ENCODE data around the gene PPFIBP1.

The PPFIBP1 gene

DNA sequence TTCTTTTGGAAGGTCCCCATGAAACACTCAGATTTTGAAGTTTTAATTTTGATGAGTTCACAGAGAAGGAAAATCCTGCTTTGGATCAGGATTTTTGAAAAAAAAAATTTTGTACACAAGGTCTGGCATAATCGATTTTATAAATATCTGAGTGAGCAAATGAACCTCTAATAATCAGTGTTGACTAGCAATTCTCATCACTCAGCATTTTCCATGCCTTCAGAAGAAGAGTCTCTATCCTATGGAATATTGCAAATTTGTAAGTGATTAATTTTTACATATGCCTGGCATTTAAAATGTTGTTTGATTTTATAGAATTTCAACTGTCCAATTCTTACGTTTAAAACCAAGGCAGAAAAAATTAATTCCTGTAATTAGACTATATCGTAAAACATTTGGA, 141.7 kb downstream of the PPFIBP1 start:
- no peak for DNase-seq (ENCODE audit: low read depth in 2 of 2)

GRCh38 chr12:27666510-27666909, 142.5 kb downstream of the PPFIBP1 start:
- no peak for DNase-seq (ENCODE audit: low read depth in 2 of 2)

GRCh38 chr12:27667540-27667939, 143.5 kb downstream of the PPFIBP1 start:
- no peak for DNase-seq (ENCODE audit: low read depth in 2 of 2)

GRCh38 chr12:27672051-27672450, 148.0 kb downstream of the PPFIBP1 start:
- DNase-seq (ENCODE audit: low read depth in 2 of 2): no peak

DNA sequence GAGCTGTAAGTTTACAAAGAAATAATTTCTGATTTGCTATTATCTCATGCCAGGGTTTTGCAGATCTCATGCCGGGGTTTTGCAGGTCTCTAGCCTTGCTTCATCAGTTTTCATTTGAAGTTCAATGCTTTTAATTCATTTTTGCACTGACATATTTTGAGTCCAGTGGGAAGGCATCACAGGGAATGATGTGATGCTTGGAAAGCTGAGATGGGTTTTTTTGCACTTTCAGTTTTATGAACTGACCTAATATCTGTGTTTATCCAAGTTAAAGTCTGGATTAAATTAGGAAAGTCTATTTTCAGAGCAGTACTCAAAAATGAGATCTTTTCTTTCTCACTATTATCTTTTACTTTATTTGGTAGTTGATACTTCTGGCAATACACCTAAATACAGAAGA, 148.6 kb downstream of the PPFIBP1 start:
- DNase-seq (ENCODE audit: low read depth in 2 of 2): no peak

GRCh38 chr12:27673101-27673718, 149.2 kb downstream of the PPFIBP1 start:
- DNase-seq (ENCODE audit: low read depth in 2 of 2): no peak

DNA sequence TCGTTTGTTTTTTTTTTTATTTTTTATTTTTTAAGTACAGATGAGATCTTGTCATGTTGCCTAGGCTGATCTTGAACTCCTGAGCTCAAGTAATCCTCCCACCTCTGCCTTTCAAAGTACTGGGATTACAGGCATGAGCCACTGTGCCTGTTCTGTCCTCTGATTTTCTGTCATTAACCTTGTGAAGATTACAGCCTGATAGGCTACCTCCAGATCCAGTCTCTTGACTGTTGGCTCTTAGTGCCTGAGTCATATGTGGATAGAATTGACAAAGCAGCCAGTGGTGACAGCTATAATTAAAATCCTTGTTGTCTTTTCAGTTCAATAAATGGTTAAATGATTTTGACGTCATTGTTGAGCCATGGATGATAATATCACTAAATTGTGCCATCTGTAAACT, 151.0 kb downstream of the PPFIBP1 start:
- no peak for DNase-seq (ENCODE audit: low read depth in 2 of 2)

GRCh38 chr12:27680619-27681018, 156.6 kb downstream of the PPFIBP1 start:
- no peak for DNase-seq (ENCODE audit: low read depth in 2 of 2)

- DNase-seq (ENCODE audit: low read depth in 2 of 2): no peak
Observed at GRCh38 chr12:27682534-27682933, 158.5 kb downstream of the PPFIBP1 start.

DNA sequence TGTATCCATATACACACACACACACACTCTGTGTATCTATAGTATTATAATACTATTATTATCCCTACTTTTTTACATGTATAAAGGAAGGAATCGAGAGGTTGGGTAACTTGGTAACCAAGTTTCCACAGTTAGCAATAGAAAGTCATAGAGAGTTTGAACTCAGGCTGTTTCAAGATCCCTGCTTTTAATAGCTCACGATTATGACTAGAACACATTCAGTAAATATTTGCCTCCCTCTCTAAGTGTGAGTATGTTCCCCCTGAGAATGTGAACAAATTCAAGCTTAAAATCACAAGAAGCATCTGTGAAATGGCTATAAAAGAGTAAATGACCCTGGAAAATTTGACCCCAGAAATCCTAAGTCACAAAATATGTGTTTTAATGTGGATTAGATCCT, 161.3 kb downstream of the PPFIBP1 start:
- DNase-seq (ENCODE audit: low read depth in 2 of 2): no peak

DNA sequence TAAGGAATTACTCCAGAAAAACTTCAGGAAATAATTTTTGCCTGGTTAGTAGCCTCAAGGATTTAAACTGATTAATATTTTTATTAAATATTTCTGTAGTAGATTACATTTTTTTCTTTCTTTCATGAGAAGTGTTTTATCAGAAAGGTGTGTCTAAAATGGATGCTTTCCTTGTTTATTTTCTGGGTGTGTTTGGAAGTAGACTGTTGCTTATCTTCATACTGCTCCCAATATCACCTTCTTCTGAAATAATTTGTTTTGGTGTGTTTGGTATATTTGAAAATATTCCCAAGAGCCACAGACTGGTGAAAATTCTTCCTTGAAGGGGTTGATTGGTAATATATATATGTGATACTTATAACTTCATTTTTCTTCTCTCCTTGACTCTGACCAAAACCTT, 162.1 kb downstream of the PPFIBP1 start:
- DNase-seq (ENCODE audit: low read depth in 2 of 2): no peak

GRCh38 chr12:27688671-27689070, 164.7 kb downstream of the PPFIBP1 start:
- DNase-seq (ENCODE audit: low read depth in 2 of 2): no peak

GRCh38 chr12:27689558-27690180, 165.7 kb downstream of the PPFIBP1 start:
- no peak for DNase-seq (ENCODE audit: low read depth in 2 of 2)

DNA sequence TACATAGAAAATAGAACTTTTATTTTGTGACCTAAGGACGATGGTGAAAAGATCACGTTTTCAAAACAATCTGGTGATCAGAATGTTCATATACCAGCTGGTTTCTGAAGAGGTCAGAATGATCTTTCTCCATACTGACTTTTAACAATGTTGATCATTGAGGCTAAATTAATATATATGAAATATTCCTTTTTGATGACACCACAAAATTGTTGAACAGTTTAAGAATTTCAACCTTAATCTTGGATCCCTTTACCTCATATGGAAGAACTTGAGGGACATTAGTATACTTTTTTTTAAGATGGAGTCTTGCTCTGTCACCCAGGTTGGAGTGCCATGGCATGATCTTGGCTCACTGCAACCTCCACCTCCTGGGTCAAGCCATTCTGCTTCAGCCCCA, 169.4 kb downstream of the PPFIBP1 start:
- DNase-seq (ENCODE audit: low read depth in 2 of 2): no peak

DNA sequence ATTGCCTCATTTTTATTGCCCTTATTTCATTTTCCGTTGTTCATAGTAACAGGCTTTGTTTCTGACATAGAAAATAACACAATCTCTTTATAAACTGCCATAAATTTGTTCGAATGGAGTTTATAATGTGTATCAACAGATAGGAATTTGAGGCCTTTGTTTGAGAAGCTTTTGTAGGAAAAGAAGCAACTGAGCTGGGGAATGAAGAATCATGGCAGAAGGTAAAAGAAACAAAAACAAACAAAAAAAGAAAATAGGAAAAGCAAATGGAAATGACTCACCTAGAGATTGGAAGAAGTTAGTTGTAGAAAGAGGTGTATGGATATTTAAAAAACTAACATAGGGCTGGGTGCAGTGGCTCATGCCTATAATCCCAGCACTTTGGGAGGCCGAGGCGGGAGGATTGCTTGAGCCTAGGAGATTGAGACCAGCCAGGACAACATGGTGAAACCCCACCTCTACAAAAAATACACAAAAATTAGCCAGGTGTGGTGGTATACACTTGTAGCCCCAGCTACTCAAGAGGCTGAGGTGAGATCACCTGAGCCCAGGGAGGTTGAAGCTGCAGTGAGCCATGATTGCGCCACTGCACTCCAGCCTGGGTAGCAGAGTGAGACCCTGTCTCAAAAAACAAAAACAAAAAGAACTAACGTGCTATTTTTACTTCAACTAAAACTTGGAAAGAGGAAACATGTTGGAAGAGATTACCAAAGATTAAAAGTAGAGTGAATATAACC, 171.7 kb downstream of the PPFIBP1 start:
- DNase-seq (ENCODE audit: low read depth in 2 of 2): no peak

- no peak for DNase-seq (ENCODE audit: low read depth in 2 of 2)
Observed at GRCh38 chr12:27696293-27696652, 172.3 kb downstream of the PPFIBP1 start, which contains the start of gene REP15. TSS of gene REP15 (plus strand) at chr12:27696447. CDS start at chr12:27696563, 116 bp downstream.

GRCh38 chr12:27696864-27697564, 173.0 kb downstream of the PPFIBP1 start:
- no peak for DNase-seq (ENCODE audit: low read depth in 2 of 2)

DNA sequence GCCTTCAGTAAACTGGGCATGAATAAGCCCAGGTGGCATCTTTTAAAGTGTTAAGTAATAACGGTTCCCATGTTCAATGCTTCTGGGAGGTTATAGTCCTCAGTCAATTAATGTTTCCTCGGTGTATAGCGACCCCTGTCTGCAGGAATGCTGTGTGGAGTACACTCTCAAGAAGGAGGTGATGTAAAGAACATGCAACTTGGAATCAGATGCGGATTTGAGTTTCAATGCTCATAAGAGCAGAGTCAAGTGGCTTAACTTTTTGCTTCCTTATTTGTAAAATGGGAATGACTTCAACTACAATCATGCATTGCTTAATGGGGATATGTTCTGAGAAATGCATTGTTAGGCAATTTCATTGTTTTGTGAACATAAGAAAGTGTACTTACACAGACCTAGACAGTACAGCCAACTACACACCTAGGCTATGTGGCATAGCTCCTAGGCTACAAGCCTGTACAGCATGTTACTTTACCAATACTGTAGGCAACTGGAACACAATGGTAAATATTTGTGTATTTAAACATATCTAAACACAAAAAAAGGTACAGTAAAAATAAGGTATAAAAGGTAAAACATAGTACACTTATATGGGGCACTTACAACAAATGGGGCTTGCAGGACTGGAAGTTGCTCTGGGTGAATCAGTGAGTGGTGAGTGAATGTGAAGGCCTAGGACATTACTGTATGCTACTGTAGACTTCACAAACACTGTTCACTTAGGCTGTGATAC, 179.9 kb downstream of the PPFIBP1 start:
- peak; percentile 30 to 34 for DNase-seq (ENCODE audit: low read depth in 2 of 2)

DNA sequence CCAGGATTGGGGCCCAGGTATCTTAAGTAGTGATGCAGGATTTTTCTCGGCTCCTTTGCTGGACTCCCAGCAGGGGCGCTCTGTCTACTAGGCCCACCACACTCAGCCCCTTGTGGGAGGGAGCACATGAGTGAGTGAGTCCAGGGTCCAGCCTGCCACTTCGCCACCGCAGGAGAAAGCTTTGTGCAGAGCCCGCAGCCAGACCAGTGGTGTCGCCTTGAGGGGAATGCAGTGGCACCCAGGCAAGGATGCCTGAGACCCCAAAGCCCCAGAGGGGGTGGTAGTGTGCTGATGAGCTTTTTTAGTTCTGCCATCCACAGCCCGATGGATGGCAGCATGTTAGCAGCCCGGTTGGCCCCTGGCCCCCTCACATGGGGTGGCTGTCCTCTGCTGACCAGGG, 181.3 kb downstream of the PPFIBP1 start:
- no peak for DNase-seq (ENCODE audit: low read depth in 2 of 2)

DNA sequence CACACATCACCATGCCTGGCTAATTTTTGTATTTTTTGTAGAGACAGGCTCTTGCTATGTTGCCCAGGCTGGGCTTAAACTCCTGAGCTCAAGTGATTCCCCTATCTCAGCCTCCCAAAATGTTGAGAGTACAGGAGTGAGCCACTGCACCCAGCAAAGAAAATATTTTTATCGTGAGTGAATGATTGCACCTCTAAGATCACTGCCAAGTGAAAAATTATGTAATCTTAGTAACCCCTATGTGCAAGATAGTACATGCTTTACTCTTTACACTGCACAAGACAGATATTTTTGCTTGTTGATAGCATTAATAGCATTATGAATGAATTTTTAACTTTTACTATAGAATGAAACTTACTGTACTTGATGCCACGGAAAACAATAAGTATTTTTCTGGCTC, 183.2 kb downstream of the PPFIBP1 start:
- DNase-seq (ENCODE audit: low read depth in 2 of 2): no peak

GRCh38 chr12:27709212-27709931, 185.4 kb downstream of the PPFIBP1 start:
- no peak for DNase-seq (ENCODE audit: low read depth in 2 of 2)
